GM18858 (cell line): Measurements from ENCODE around the gene GABRR2.
A peak's percentile ranks its signal among the peaks of the same experiment; 100 is the strongest.
"Not testable (repeated sequence)": the region's sequence is repeated elsewhere in the genome, so short reads cannot be mapped to it uniquely, and the experiment has no call there.

Source experiments
- ATAC-seq: cut with Tn5 transposase; IDR thresholded peaks from one replicate; pipeline ENCODE4 v1.9.1; 2021; ENCODE audit not compliant: unreplicated experiment

GABRR2 gene

DNA sequence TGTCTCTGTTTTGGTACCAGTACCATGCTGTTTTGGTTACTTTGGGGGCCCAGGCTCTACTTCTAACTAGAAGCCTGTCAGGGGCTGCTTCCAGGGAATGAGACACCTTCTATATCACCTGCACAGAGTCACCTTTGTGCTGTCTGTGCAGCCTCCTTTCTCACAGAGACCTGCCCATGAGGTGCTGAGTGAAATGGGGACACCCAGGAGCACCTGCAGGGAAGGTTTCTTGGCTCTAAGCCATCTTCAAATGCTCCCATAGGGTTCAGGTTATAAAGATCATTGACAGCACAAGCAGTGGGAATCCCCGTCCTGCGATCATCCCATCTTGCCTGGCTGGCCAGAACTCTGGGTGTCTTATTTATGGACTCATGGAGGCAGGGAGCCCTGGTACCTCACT, 19.1 kb downstream of the GABRR2 start:
- no peak for ATAC-seq

- ATAC-seq = not testable (repeated sequence)
Measured at GRCh38 chr6:89295116-89295515, 20.0 kb downstream of the GABRR2 start.

- no peak for ATAC-seq
Measured at GRCh38 chr6:89291256-89291819, 23.8 kb downstream of the GABRR2 start.

- no peak for ATAC-seq
Measured at GRCh38 chr6:89290401-89291155, 24.5 kb downstream of the GABRR2 start.

DNA sequence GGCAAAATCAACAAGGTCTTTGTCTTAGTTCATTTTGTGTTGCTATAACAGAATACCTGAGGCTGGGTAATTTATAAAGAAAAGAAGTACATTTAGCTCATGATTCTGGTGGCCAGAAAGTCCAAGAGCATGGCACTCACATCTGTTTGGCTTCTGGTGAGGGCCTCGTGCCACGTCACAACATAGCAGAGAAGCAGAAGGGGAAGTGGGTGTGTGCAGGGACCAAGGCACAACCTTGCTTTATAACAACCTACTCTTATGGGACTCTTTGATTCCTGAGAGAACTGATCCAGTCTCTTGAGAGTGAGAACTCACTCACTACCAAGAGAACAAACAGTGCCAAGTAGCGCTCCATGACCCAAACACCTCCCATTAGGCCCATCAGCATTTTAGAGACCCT, 25.4 kb downstream of the GABRR2 start:
- no peak for ATAC-seq

- no peak for ATAC-seq
Measured at GRCh38 chr6:89287351-89288028, 27.6 kb downstream of the GABRR2 start.

- ATAC-seq = no peak
Measured at GRCh38 chr6:89286516-89286915, 28.6 kb downstream of the GABRR2 start.

DNA sequence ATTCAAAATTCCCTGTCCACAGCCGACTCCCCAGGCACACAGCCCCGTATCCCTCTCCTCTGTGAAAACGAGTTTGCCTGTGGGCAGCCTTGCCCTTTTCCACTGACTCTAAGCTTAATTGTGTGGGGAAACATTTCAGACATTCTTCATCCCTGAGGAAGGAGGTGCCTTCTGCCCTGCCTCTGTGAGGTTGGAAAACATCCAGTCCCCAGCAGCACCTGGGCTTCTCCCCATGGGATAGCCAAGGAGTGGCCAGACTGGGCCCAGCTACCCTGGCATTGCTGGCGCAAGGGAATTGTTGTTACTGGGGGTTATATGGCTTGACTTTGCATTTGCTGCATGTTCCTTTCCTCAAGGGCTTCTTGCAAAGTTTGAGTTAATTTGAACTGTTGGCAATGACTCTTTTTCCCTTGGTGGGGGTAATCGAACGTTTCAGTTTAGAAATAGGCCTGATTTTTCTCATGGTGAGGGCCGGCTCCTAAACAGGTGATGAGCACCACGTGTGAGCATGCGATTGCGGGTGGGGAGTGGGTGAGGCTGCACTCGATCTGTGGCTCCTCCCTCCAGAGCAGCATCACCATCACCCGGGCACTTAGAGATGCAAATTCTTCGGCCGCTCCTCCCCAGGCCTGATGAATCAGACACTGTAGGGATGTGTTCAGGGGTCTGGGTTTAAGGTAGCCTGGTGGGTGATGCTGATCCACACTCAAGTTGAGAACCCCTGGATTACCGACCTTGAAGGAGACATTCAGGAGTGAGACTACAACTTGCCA, 29.9 kb downstream of the GABRR2 start:
- ATAC-seq = no peak

GRCh38 chr6:89284081-89284480, 31.0 kb downstream of the GABRR2 start:
- no peak for ATAC-seq

DNA sequence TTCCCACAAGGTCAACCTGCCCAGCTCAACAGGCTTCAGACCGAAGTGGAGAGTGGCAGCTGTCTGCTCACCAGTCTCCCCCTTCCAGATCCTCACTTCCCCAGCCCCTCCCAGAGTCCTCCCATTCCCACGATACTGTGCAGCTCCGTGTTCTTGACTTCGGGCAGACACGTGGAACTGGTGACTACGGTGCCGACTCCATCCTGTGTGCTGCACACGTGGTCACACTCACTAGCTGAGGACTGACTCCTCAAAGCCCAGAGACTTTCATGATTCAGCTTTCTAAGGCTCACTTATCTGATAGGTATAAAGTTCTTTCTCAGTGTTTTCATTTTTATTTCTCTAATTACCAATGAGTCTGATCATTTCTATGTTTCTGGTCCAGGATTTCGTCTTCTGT, 32.4 kb downstream of the GABRR2 start:
- no peak for ATAC-seq

- ATAC-seq = peak; percentile 97
Measured at GRCh38 chr6:89281779-89282246, 33.3 kb downstream of the GABRR2 start.

DNA sequence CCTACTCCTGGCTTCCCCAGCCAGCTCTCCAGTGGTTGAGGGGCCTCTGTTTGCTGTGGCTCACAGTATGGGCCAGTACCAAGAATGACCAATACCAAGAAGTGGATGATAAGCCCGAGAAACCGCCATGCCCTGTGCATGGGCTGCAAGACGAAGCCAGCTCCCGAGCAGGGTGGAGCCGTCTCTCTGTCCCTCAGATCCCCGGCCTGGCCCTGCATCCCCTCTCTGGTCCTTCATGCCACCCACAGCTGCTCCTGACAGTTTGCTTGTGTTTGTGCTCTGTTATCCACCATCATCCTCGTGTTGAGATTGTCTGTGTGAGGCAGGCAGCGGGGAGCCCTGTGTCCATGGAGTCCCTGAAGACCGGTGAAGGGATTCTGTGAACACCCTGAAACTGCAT, 36.1 kb downstream of the GABRR2 start:
- ATAC-seq = no peak

- no peak for ATAC-seq
Measured at GRCh38 chr6:89275900-89276299, 39.2 kb downstream of the GABRR2 start.

DNA sequence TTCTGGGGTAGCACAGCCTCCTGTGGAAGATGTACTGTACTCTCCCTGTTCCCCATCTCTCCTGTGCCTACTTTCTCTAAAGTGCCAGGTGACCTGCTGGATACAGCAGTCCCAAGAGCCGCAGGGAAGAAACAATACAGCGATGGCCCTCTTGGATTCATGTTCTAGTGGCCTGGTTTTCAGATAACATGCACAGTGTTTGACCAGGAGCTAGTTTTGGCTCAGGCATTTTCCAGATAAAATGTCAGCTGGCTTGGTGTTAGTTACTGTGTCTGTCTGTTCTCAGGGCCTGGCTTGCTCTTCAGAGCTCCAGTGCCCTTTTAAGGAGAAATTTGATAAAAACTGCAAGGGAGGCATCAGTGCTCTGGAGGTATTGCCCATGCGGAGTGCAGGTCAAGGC, 41.3 kb downstream of the GABRR2 start:
- ATAC-seq = no peak

GRCh38 chr6:89272596-89272995, 42.5 kb downstream of the GABRR2 start:
- ATAC-seq = no peak

- ATAC-seq = peak; percentile 64
Measured at GRCh38 chr6:89270951-89271721, 44.0 kb downstream of the GABRR2 start.

GRCh38 chr6:89269981-89270380, 45.1 kb downstream of the GABRR2 start:
- no peak for ATAC-seq

- ATAC-seq = no peak
Measured at GRCh38 chr6:89269252-89269651, 45.8 kb downstream of the GABRR2 start.

DNA sequence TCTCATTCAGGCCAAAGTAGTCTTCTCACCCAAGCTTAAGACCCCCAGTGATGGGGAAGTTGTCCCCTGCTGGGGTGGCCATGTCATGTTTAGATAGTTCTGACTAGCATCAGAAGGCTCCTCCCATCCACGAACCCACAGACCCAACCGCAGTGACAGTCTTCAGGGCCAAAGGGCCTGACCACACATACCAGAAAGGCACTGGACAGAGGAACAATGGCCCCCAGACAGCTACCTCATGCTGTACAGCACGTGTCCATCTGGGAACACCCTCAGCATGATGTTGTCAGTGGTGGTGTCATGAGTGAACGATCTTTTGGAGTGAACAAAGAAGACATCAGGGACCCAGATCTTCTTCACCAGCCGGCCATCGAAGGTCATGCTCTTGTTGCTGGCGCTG, 46.3 kb downstream of the GABRR2 start:
- ATAC-seq = no peak

- ATAC-seq = no peak
Measured at GRCh38 chr6:89267918-89268317, 47.2 kb downstream of the GABRR2 start.

- ATAC-seq = no peak
Measured at GRCh38 chr6:89264296-89264695, 50.8 kb downstream of the GABRR2 start.
